NB4 (cell line): ENCODE measurements around the gene TNRC18.

ENCODE experiments used
- CTCF ChIP-seq: IDR thresholded peaks from one replicate; pipeline ENCODE4 v1.5.1; 2012; ENCODE audit warnings: low read depth, low read length
- MAX ChIP-seq: IDR thresholded peaks from 2 replicates; pipeline ENCODE4 v1.6.1; 2011; ENCODE audit warnings: low read depth, low read length
- MYC ChIP-seq: IDR thresholded peaks from 2 replicates; pipeline ENCODE4 v1.6.1; 2011; ENCODE audit warnings: low read depth, low read length
- POLR2A ChIP-seq: IDR thresholded peaks from 2 replicates; pipeline ENCODE4 v1.6.1; 2011; ENCODE audit warnings: mild to moderate bottlenecking; ENCODE audit not compliant: insufficient read length; ENCODE audit errors: extremely low read depth

- no peak for TF ChIP-seq CTCF
- no peak for TF ChIP-seq MAX
- TF ChIP-seq POLR2A = no peak
- no peak for TF ChIP-seq MYC
These were observed 79.3 kb downstream of the TNRC18 start for GRCh38 chr7:5344342-5344741.
